NCI-H1694 treated with DMSO at 0.1 percent for 48 hours (cell line): ENCODE measurements around the gene CERKL.
A peak's percentile ranks its signal among the peaks of the same experiment; 100 is the strongest.
"Not testable (repeated sequence)": the region's sequence is repeated elsewhere in the genome, so short reads cannot be mapped to it uniquely, and the experiment has no call there.

Source experiments
- DNase-seq: peaks from one replicate; lab custom pipeline; 2025; lab: John Stamatoyannopoulos, UW

CERKL gene, protein sequence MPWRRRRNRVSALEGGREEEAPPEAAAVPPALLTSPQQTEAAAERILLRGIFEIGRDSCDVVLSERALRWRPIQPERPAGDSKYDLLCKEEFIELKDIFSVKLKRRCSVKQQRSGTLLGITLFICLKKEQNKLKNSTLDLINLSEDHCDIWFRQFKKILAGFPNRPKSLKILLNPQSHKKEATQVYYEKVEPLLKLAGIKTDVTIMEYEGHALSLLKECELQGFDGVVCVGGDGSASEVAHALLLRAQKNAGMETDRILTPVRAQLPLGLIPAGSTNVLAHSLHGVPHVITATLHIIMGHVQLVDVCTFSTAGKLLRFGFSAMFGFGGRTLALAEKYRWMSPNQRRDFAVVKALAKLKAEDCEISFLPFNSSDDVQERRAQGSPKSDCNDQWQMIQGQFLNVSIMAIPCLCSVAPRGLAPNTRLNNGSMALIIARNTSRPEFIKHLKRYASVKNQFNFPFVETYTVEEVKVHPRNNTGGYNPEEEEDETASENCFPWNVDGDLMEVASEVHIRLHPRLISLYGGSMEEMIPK

GRCh38 chr2:181656450-181657291 lies at the start of gene CERKL:
CERKL (minus strand) TSS chr2:181657105; CDS start chr2:181657006, 99 bp downstream.
- no peak for DNase-seq

DNA sequence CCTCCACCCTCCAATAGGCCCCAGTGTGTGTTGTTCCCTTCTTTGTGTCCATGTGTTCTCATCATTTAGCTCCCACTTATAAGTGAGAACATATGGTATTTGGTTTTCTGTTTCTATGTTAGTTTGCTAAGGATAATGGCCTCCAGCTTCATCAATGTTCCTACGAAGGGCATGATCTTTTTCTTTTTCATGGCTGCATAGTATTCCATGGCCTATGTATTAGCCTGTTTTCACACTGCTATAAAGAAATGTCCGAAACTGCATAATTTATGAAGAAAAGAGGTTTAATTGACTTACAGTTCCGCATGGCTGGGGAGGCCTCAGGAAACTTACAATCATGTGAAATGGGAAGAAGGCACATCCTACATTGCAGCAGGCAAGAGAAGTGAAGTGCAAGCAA lies 45.6 kb upstream of the CERKL start:
- DNase-seq, result not testable (repeated sequence)

GRCh38 chr2:181698223-181698622 lies 41.3 kb upstream of the CERKL start:
- no peak for DNase-seq

DNA sequence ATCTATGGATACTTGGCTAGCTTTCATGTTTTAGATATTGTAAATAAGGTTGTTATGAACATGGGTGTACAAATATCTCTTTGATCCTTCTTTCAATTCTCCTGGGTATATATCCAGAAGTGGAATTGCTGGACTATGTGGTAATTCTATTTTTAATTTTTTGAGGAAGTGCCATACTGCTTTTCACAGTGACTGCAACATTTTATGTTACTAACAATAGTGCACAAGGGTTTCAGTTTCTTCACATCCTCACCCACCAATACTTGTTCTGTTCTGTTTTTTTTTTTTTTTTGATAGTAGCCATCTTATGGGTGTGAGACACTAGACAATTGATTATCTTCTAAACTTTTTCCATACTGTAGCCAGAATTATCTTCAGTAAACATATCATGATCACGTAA lies 40.7 kb upstream of the CERKL start:
- DNase-seq, result no peak

GRCh38 chr2:181697126-181697525 lies 40.2 kb upstream of the CERKL start:
- no peak for DNase-seq

- no peak for DNase-seq
Observed at GRCh38 chr2:181694271-181694670, 37.4 kb upstream of the CERKL start.

DNA sequence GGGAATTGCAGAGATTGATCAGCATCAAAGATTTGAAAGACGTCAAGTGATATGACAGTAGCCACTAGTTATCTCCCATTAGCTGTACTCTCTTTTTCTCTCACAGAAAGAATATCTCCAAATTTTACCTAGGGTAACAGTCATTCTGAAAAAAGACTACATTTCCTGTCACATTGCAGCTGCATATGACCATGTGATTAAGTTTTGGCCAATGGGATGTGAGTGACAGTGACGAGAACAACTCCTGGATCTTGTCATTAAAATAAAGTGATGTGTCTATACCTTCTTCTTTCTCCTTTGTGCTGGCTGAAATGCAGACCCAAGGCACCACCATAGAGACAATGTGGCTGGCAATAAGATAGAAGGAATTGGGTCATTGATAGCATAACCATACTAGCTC lies 34.0 kb upstream of the CERKL start:
- DNase-seq, result no peak

DNA sequence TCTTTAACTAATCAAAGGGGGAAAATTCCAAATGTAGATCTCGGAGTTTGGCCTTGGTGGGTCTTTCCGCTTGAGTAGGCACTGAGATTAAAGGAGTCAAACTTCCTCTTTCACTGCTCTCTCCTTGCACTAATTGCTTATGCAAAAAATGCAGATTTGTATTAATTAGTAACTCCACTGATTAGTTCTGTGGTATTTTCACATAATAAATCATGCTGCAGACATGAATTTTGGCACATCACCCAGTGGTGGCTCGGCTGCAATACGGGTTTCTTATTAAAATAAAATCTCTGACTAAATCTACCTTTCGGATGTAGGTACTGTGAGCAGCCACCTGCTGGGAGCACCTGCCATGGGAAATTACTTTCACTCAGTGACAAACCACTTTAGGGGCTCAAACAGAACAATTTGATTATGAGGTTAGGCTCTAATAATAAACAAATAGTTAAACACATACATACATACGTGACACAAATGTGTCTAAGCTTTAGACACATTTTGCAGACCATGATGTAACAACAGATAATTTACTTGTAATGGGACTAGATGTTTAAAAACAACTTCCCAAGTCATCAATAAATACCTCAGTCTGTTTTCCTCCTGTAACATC lies 29.8 kb upstream of the CERKL start:
- DNase-seq, result no peak

- DNase-seq, result no peak
Observed at GRCh38 chr2:181685150-181685688, 28.3 kb upstream of the CERKL start.

- no peak for DNase-seq
Observed at GRCh38 chr2:181684454-181685149, 27.7 kb upstream of the CERKL start.

DNA sequence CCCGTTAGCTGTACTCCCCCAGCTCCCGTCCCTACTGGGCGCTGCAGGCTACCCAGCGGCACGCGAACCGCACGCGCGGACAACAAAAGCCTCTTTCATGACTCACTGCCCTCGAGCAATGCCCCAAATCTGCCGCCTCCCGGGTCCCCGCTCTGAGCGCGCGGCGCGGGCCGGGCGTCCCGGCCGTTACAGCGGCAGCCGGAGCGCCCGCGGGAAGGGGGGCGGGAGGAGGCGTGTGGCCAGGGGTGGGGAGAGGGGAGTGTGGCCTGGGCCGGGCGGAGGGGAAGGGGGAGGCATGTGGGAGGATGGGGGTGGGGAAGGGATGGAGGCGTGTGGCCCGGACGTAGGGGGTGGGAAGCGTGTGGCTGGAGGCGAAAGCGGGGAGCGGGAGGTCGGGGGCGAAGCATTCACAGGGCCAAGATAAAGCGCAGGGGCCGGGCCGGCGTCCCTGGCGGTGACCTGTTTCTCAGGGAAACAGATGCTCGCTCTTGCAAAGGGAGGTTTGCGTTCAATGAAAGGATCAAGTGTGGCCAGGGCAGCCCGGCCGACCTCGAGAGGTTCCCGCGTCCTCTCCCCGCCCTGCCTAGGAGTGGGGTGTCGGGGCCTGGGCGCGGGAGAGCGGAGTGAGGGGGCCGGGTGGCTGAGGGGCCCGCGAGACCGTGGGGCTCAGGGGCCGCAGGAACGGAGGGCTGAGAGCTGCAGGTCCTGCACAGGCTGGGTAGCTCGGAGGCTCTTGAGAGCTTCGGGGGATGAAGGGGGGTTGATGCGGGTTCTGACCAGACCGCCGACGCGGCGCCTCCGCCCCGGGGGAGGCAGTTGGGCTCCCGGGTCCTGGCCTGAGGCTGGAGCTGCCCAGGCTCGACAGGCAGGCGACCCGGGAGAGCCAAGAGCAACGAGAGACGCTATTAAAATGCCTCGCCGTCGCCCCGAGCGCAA lies 26.9 kb upstream of the CERKL start:
- no peak for DNase-seq

- DNase-seq, result no peak
Observed at GRCh38 chr2:181682795-181683517, 26.1 kb upstream of the CERKL start.

- DNase-seq, result no peak
Observed at GRCh38 chr2:181682026-181682789, 25.3 kb upstream of the CERKL start.

GRCh38 chr2:181680937-181681811 lies 24.3 kb upstream of the CERKL start:
- DNase-seq, result no peak

DNA sequence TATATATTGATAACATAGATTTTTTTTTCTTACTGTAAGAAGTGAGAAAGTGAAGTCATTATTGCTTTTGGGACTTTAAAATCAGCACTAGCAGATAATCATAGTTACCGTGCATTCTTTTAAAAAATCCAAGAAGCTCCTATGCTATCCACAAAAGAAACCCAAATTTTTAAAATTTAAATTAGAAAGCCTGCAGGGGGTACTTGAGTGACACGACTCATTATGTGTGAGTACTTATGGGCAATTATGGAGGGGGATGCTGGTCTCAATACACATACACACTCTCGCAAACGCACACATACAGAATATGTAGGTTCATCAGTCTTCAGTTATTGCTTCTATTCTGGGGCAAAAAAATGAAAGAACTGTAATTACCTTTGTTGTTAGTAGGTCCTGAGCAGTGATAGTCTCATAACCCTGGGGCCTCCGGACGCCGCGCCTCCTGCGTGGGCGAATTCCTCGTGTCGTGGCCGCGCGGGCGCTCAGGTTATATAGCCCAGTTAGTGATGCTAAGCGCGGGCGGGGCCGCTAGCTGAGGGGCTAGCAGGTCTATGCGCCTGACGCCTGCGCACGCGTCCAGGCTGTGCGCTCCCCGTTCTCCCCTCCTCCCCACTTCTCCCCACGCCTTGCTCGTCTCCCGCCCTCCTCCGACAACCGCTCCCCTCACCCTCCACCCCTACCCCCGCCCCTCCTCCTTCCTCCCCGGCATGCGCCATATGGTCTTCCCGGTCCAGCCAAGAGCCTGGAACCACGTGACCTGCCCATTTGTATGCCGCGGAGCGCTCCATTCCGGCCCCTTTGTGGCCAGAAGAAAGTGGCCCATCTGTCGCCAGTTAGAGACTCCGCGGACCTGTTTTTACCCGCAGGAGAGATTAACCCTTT lies 23.4 kb upstream of the CERKL start, which contains the start of gene NEUROD1:
NEUROD1 (minus strand) TSS at position 463 of the 882 bp plus-strand sequence. CDS start 1,657 bp downstream, outside the sequence.
- peak; percentile 99 for DNase-seq

DNA sequence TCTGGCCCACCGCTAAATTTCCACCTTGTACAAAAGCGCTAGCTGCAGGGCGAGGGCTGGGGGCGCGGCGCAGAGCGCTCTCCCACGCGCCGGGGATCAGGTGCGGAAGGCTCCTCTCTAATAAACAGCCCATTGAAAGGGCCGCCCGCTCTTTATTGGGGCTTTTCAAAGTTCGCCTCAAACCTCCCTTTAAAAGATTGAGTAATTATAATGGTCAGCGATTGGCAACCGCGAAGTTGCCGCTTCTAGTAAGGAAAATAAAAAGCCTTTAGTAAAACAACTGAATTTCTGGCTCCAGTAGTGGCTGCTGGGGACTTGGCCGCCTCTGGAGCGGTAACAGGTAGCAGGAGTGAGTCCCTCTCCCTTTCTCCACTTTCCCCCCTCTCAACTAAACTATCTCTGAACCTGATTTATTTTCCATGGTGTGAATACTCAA lies 22.7 kb upstream of the CERKL start:
- DNase-seq, result no peak
